Measurements from ENCODE around the gene PLG. TPM values are rescaled to one million over a fixed set of nuclear protein-coding genes. Genes with fewer than 3 reads are reported as not detected.
"Not testable (repeated sequence)": the region's sequence is repeated elsewhere in the genome, so short reads cannot be mapped to it uniquely, and the experiment has no call there.

Gene PLG
- not detected for total RNA-seq

DNA sequence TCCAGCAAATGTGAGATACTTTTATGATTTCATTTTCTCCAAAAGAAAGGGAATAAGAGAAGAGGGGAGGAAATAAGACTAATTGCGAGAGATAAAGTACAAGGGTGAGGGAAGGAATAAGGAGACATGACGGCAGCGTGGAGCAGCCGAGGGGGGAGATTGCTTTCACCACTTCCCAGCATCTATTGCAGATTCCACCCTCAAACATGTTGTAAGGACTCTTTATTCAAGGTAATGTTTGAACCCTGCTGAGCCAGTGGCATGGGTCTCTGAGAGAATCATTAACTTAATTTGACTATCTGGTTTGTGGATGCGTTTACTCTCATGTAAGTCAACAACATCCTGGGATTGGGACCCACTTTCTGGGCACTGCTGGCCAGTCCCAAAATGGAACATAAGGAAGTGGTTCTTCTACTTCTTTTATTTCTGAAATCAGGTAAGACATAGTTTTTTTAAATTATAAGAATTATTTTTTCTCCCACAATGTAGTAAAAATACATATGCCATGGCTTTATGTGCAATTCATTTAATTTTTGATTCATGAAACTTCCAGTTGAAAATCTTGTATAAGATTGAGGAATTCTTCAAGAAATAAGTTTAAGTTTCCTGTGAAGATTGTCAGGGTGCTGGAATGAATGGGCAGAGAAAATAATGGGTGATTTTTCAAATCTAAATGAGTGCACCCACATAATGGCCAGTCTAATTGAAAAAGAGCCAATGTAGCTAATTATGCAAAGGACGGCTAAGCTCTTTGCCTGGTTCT, at the start of gene PLG:
PLG (plus strand) TSS at position 327 of the 763 bp plus-strand sequence; CDS start at position 388, 61 bp downstream.
- H3K27me3 ChIP-seq; intact Hi-C loops (cut with DNase I); H3K4me3 ChIP-seq; DNase-seq; H3K4me1 ChIP-seq; H3K36me3 ChIP-seq (replicated peaks in 1 of 2; ENCODE audit: insufficient read depth in 1 of 2, low read depth in 2 of 2); H3K27ac ChIP-seq; H3K9me3 ChIP-seq; ATAC-seq: not testable (repeated sequence)
- 48 to 58% methylated on average over 6 of the region's 6 CpGs for WGBS, 2 donors

DNA sequence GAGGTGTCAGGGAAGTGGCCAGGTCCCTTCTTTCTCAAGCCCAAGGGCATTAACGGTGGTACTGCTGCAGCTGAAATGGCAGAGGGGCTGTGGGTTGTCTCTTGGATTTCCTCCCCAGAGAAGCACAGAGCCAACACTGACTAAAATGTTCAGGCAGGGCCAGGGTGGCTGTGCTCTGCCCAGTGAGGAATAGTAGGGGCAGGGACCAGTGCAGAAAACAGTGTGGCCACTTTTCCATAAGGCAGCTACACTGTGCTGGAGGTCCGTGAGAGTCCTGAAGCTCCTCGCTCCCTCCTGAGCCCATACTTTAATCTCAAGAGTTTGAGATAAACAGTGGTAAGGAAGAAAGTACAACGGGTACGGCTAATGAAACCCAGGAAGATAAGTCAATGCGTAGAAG, 42.5 kb upstream of the PLG start:
- TF ChIP-seq, protein P1, sequence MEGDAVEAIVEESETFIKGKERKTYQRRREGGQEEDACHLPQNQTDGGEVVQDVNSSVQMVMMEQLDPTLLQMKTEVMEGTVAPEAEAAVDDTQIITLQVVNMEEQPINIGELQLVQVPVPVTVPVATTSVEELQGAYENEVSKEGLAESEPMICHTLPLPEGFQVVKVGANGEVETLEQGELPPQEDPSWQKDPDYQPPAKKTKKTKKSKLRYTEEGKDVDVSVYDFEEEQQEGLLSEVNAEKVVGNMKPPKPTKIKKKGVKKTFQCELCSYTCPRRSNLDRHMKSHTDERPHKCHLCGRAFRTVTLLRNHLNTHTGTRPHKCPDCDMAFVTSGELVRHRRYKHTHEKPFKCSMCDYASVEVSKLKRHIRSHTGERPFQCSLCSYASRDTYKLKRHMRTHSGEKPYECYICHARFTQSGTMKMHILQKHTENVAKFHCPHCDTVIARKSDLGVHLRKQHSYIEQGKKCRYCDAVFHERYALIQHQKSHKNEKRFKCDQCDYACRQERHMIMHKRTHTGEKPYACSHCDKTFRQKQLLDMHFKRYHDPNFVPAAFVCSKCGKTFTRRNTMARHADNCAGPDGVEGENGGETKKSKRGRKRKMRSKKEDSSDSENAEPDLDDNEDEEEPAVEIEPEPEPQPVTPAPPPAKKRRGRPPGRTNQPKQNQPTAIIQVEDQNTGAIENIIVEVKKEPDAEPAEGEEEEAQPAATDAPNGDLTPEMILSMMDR (IDR thresholded peaks at IDR 0.05), result no peak
- no peak for TF ChIP-seq POLR2A (IDR thresholded peaks at IDR 0.05)
- intact Hi-C loops (cut with DNase I), result no loop called here
- Histone ChIP-seq H3K4me1 (peaks cover 3% of the 10 kb centered on the region), H3K36me3 (replicated peaks in 1 of 2; ENCODE audit: insufficient read depth in 1 of 2, low read depth in 2 of 2) (no peaks in the 10 kb centered on the region), H3K4me3 (no peak overlapping the region), H3K27ac (no peak overlapping the region), H3K9me3 (peaks cover 0 to 4% (median 0%) of the 10 kb centered on the region in 3 donors), H3K27me3 (no peaks in the 10 kb centered on the region)
- no peak for ATAC-seq
- 79 to 92% methylated on average over 6 of the region's 6 CpGs for WGBS, 2 donors
- DNase-seq, result no peak

DNA sequence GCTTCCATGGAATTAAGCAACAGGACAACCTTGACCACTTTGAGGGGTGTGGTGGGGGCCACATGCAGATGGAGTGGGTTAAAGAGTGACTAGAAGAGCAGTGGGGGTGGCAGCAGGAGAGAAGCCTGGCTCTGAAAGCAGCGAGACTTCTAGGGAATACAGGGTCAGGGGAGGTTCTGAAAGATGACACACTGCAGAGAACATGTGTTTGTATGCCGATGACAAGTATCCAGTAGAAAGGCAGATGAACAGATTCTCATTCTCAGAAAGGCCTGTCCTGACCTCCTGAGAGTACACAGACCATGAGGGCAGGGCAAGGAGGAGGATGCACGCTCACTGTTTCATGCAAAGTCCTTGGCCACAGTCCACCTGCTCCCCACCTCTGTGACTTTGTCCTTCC, 40.8 kb upstream of the PLG start:
- H3K4me1 ChIP-seq, result peaks cover 3% of the 10 kb centered on the region
- no peaks in the 10 kb centered on the region for H3K36me3 ChIP-seq (replicated peaks in 1 of 2; ENCODE audit: insufficient read depth in 1 of 2, low read depth in 2 of 2)
- WGBS, 2 donors, result 61 to 89% methylated on average over 3 of the region's 3 CpGs
- intact Hi-C loops (cut with DNase I), result no loop called here
- no peak overlapping the region for H3K4me3 ChIP-seq
- no peak for TF ChIP-seq POLR2A (IDR thresholded peaks at IDR 0.05)
- TF ChIP-seq, protein P1 (IDR thresholded peaks at IDR 0.05), result no peak
- no peak overlapping the region for H3K27ac ChIP-seq
- H3K27me3 ChIP-seq, result peaks cover 0 to 2% of the 10 kb centered on the region in 2 donors
- DNase-seq (no peak), ATAC-seq (no peak)
- peaks cover 0 to 4% (median 0%) of the 10 kb centered on the region in 3 donors for H3K9me3 ChIP-seq

DNA sequence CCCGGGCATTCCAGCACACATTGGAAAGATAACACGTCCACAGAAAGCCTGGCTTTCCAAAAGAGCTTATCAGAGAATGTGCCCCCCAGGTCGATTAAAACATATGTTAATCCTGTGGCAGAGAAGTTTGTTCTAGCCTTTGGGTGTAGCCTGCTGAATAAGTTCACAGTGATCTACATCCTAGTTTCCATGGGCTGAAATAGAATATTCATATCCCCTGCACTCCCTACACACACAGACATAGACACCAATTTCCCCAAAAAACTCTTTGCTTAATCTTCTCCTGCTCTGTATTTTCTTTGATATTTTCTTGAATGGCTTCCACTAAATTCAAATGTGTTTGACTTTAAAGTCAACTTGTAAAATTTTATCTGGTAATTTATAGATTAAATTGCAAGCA, 39.6 kb upstream of the PLG start:
- intact Hi-C loops (cut with DNase I), result no loop called here
- no peak for ATAC-seq
- Histone ChIP-seq H3K36me3 (replicated peaks in 1 of 2; ENCODE audit: insufficient read depth in 1 of 2, low read depth in 2 of 2) (no peaks in the 10 kb centered on the region), H3K27me3 (peaks cover 0 to 5% of the 10 kb centered on the region in 2 donors), H3K4me3 (no peak overlapping the region), H3K27ac (no peak overlapping the region), H3K4me1 (peaks cover 3% of the 10 kb centered on the region), H3K9me3 (no peaks in the 10 kb centered on the region)
- TF ChIP-seq, protein P1 (IDR thresholded peaks at IDR 0.05), result no peak
- TF ChIP-seq POLR2A (IDR thresholded peaks at IDR 0.05), result no peak
- DNase-seq, result no peak
- 33 to 38% methylated on average over 3 of the region's 3 CpGs for WGBS, 2 donors

DNA sequence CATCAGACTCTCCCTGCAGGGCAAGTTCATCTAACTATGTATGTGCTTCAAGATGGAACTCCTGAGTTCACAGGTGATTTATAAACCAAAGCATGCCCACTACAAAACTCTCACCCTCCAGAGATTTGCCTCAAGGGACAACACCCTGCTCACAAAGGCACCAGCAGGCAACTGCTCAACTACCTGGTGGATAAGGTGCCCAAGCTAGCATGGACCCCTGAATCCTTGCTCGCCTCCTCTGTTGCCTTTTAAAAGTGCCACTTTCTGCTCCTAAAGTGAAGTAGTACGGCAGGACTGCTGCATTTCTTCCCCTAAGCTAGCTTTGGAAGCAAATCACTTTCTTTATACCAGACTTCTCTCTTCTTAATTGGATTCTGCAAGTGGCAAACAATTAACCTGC, 39.2 kb upstream of the PLG start:
- H3K4me3 ChIP-seq, result no peak overlapping the region
- ATAC-seq, result no peak

DNA sequence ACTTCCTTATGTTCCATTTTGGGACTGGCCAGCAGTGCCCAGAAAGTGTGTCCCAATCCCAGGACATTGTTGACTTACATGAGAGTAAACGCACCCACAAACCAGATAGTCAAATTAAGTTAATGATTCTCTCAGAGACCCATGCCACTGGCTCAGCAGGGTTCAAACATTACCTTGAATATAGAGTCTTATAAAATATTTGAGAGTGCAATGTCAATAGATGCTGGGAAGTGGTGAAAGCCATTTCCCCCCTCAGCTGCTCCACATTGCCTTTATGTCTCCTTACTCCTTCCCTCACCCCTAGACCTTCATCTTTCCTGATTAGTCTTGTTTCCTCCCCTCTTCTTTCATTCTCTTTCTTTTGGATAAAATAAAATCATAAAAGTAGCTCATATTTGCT, 37.8 kb upstream of the PLG start, which contains the start of gene LPA:
LPA (minus strand) TSS at position 78 of the 400 bp plus-strand sequence; CDS start at position 17, 61 bp downstream.
- WGBS, 2 donors, result 13 to 15% methylated on average over 1 of the region's 1 CpG
- intact Hi-C loops (cut with DNase I); ATAC-seq: not testable (repeated sequence)

More for the DNA sequence above, 39.2 kb upstream of the PLG start:
- TF ChIP-seq, protein P1 (IDR thresholded peaks at IDR 0.05), result no peak
- no peak for TF ChIP-seq POLR2A (IDR thresholded peaks at IDR 0.05)
- Histone ChIP-seq H3K4me1 (peaks cover 3% of the 10 kb centered on the region), H3K36me3 (replicated peaks in 1 of 2; ENCODE audit: insufficient read depth in 1 of 2, low read depth in 2 of 2) (no peaks in the 10 kb centered on the region), H3K27ac (no peak overlapping the region), H3K9me3 (no peaks in the 10 kb centered on the region), H3K27me3 (peaks cover 0 to 5% of the 10 kb centered on the region in 2 donors)
- intact Hi-C loops (cut with DNase I), result no loop called here
- WGBS, 2 donors, result 74 to 83% methylated on average over 2 of the region's 2 CpGs
- DNase-seq, result no peak

More for the DNA sequence above, 37.8 kb upstream of the PLG start, which contains the start of gene LPA:
- H3K4me1 ChIP-seq; H3K36me3 ChIP-seq (replicated peaks in 1 of 2; ENCODE audit: insufficient read depth in 1 of 2, low read depth in 2 of 2); H3K27ac ChIP-seq; H3K4me3 ChIP-seq; H3K27me3 ChIP-seq; H3K9me3 ChIP-seq; DNase-seq: not testable (repeated sequence)
